ENCODE measurements around the gene HMOX1.

- no peak for TF ChIP-seq RAD21 (IDR thresholded peaks at IDR 0.05)
- TF ChIP-seq MAX (IDR thresholded peaks at IDR 0.05) = no peak
- no peak for TF ChIP-seq CTCF (IDR thresholded peaks at IDR 0.05; ENCODE audit: low read depth, low read length, missing input control)
- TF ChIP-seq SP1 (IDR thresholded peaks at IDR 0.05) = no peak
- no peak for TF ChIP-seq ZBTB33 (IDR thresholded peaks at IDR 0.05)
- TF ChIP-seq TAF1 (conservative IDR thresholded peaks at IDR 0.05) = no peak
Measured at GRCh38 chr22:35394011-35394312, 13.1 kb downstream of the HMOX1 start.
